Endothelial cell of umbilical vein (primary cell): ENCODE measurements around the gene ELMOD3. TPM values are rescaled to one million over a fixed set of nuclear protein-coding genes. Genes with fewer than 3 reads are reported as not detected.

Source experiments
- BruUV-seq: library from RNA; stranded (reverse); fragments of 400-500 nt; replicated peaks from 2 replicates; lab custom pipeline; 2021; lab: Mats Ljungman, UMichigan
- CTCF ChIA-PET: fragments of 300-600, 350-600 bp; sonication (Branson Sonifier 250); formaldehyde crosslinking; loops from one replicate; lab custom pipeline; 2021; ENCODE audit warnings: antibody characterized with exemption, inconsistent platforms; lab: Charles Lee
- POLR2A ChIA-PET: fragments of 300-600, 350-600 bp; sonication (Branson Sonifier 250); formaldehyde crosslinking; loops from one replicate; lab custom pipeline; 2021; ENCODE audit warnings: antibody characterized with exemption, inconsistent platforms; lab: Charles Lee
- DNase-seq: peaks from one replicate; pipeline ENCODE4 v3.0.0-alpha.2; 2011; ENCODE audit warnings: low read depth, low spot score
- FAIRE-seq: peaks from 2 replicates; lab custom pipeline; 2011; peaks lifted over from hg19 to GRCh38; lab: Jason Lieb, UNC
- H2AFZ ChIP-seq: 2 replicates; pipeline ENCODE4 v1.6.0; 2012; ENCODE audit warnings: low read depth, low read length, control low read depth, inconsistent platforms
- H3K27ac ChIP-seq: 2 replicates; pipeline ENCODE4 v1.5.1; 2011; ENCODE audit warnings: low read depth, mild to moderate bottlenecking, control low read depth, low read length, moderate library complexity; ENCODE audit not compliant: insufficient read depth
- H3K27me3 ChIP-seq, 2 experiments: 2 replicates each; pipeline versions ENCODE4 v1.6.0 to v1.6.1; 2011; ENCODE audit warnings: low read length in 2 of 2, mixed read lengths in 1 of 2; ENCODE audit not compliant: control insufficient read depth in 2 of 2, insufficient read depth in 2 of 2
- H3K36me3 ChIP-seq, 2 experiments: 2 replicates in 1 of 2; 3 replicates in 1 of 2; pipeline ENCODE4 v1.5.1; 2011; ENCODE audit warnings: low read length in 2 of 2, mild to moderate bottlenecking in 1 of 2, moderate library complexity in 1 of 2; ENCODE audit not compliant: control insufficient read depth in 2 of 2, insufficient read depth in 2 of 2; ENCODE audit errors: extremely low read depth in 1 of 2
- H3K4me1 ChIP-seq: 3 replicates; pipeline ENCODE4 v1.5.1; 2011; ENCODE audit warnings: mild to moderate bottlenecking, low read length; ENCODE audit not compliant: control insufficient read depth, insufficient read depth; ENCODE audit errors: extremely low read depth
- H3K4me2 ChIP-seq: 2 replicates; pipeline ENCODE4 v1.6.1; 2011; ENCODE audit warnings: low read length, control low read depth, mixed read lengths; ENCODE audit not compliant: insufficient read depth
- H3K4me3 ChIP-seq, 3 experiments: fragments of 200-600 bp in 1 of 3; sonication (generic), shearing (Covaris generic) in 1 of 3; replicated peaks in 1 of 3; 2 replicates each; pipeline ENCODE4 v1.5.1; 2011 to 2016; ENCODE audit warnings: control low read depth in 3 of 3, low read length in 3 of 3, mild to moderate bottlenecking in 2 of 3, inconsistent platforms in 1 of 3, low read depth in 1 of 3, moderate library complexity in 1 of 3; ENCODE audit not compliant: insufficient read depth in 1 of 3
- H3K79me2 ChIP-seq: 2 replicates; pipeline ENCODE4 v1.6.0; 2012; ENCODE audit warnings: low read length, inconsistent platforms; ENCODE audit not compliant: control insufficient read depth, insufficient read depth
- H3K9ac ChIP-seq: replicated peaks from 2 replicates; pipeline ENCODE3; 2011; ENCODE audit warnings: low read length, control low read depth; ENCODE audit not compliant: insufficient read depth; ENCODE audit errors: extremely low read depth
- H3K9me1 ChIP-seq: replicated peaks from 3 replicates; pipeline ENCODE4 v1.6.0; 2011; ENCODE audit warnings: mild to moderate bottlenecking, low read length; ENCODE audit not compliant: control insufficient read depth, insufficient read depth; ENCODE audit errors: extremely low read depth
- H3K9me3 ChIP-seq: replicated peaks from 2 replicates; pipeline ENCODE4 v1.5.1; 2012; ENCODE audit warnings: low read length, inconsistent platforms; ENCODE audit not compliant: control insufficient read depth, insufficient read depth
- H4K20me1 ChIP-seq: replicated peaks from 2 replicates; pipeline ENCODE3; 2011; ENCODE audit warnings: mild to moderate bottlenecking, low read length; ENCODE audit not compliant: control insufficient read depth, insufficient read depth; ENCODE audit errors: extremely low read depth
- CTCF ChIP-seq, 2 donors: IDR thresholded peaks; 1 replicate in 1 of 2; 2 replicates in 1 of 2; pipeline ENCODE4 v1.5.1; 2011; ENCODE audit warnings: low read length in 2 of 2, mild to moderate bottlenecking in 2 of 2, moderate library complexity in 2 of 2, control low read depth in 1 of 2, inconsistent platforms in 1 of 2, low read depth in 1 of 2; ENCODE audit not compliant: insufficient read depth in 1 of 2; ENCODE audit errors: extremely low read depth in 1 of 2
- EZH2 ChIP-seq: IDR thresholded peaks from 2 replicates; pipeline ENCODE4 v1.6.1; 2012; ENCODE audit warnings: borderline replicate concordance, low read depth, mild to moderate bottlenecking, moderate library complexity, low read length, inconsistent platforms; ENCODE audit not compliant: severe bottlenecking
- FOS ChIP-seq: IDR thresholded peaks from 2 replicates; pipeline ENCODE4 v1.6.1; 2011; ENCODE audit warnings: mild to moderate bottlenecking, low read length, moderate library complexity, borderline replicate concordance; ENCODE audit not compliant: insufficient read depth
- GATA2 ChIP-seq: IDR thresholded peaks from 2 replicates; pipeline ENCODE4 v1.7.0; 2011; ENCODE audit warnings: low read depth, mild to moderate bottlenecking, moderate library complexity, mixed read lengths, low read length; ENCODE audit not compliant: insufficient read length, insufficient read depth
- JUN ChIP-seq: IDR thresholded peaks from 2 replicates; pipeline ENCODE4 v1.6.1; 2011; ENCODE audit warnings: borderline replicate concordance, low read depth; ENCODE audit not compliant: insufficient read length, insufficient read depth
- MAX ChIP-seq: IDR thresholded peaks from 2 replicates; pipeline ENCODE4 v1.6.1; 2011; ENCODE audit not compliant: insufficient read depth, insufficient read length
- MYC ChIP-seq: IDR thresholded peaks from one replicate; pipeline ENCODE4 v1.6.1; 2011; ENCODE audit warnings: mild to moderate bottlenecking, low read depth, low read length
- POLR2A ChIP-seq: IDR thresholded peaks from 2 replicates; pipeline ENCODE4 v1.6.1; 2012; ENCODE audit warnings: low read depth, mild to moderate bottlenecking, control low read depth, low read length
- POLR2AphosphoS5 ChIP-seq: IDR thresholded peaks from 2 replicates; pipeline ENCODE4 v1.6.1; 2012; ENCODE audit warnings: low read depth, mild to moderate bottlenecking, control low read depth, low read length, moderate library complexity; ENCODE audit not compliant: insufficient read depth
- dilution Hi-C: fragments of 300-500 bp; cut with MboI; formaldehyde crosslinking; loops from one replicate; pipeline ENCODE4 v1.15.0; 2019; ENCODE audit warnings: low sequenced_read_pairs; ENCODE audit not compliant: extremely low pct_ligation_motif_present
- intact Hi-C: fragments of 100-400 bp; cut with micrococcal nuclease; formaldehyde crosslinking; loops from one replicate; pipeline ENCODE4 v1.10.0; 2022
- polyA plus RNA-seq, 4 experiments: library from polyadenylated mRNA; depleted of rRNA in 3 of 4; stranded (reverse) in 3 of 4; unstranded in 1 of 4; fragments of >200 nt; gene quantifications; 2 replicates each; pipeline versions ENCODE4 v1.2.1 to v1.2.3, GENCODE V29; 2011 to 2012; ENCODE audit warnings: missing spikeins in 1 of 4
- total RNA-seq: library from RNA; stranded (reverse); gene quantifications from 2 replicates; pipeline ENCODE4 v1.2.3, GENCODE V29; 2021

ELMOD3 gene
- total and polyA plus RNA-seq, 2 donors (not counting 3 experiments of a cell fraction or from before 2014, with no cell fraction given), result 12.3 to 22.0 TPM

GRCh38 chr2:85387754-85388153, 33.2 kb downstream of the ELMOD3 start:
- H2AFZ ChIP-seq, result no peak overlapping the region
- FAIRE-seq (no peak), DNase-seq (no peak)
- intact Hi-C loops, result no loop called here
- peaks cover 3 to 11% of the 10 kb centered on the region in 2 experiments for H3K36me3 ChIP-seq
- TF ChIP-seq GATA2 (no peak), POLR2AphosphoS5 (no peak), EZH2 (no peak), POLR2A (no peak), MAX (no peak), JUN (no peak), CTCF (IDR thresholded peaks at IDR 0.05; ENCODE audit: extremely low read depth in 1 of 2, insufficient read depth in 1 of 2, low read depth in 1 of 2, low read length in 2 of 2) (no peak), FOS (no peak), MYC (no peak)
- H3K27ac ChIP-seq, result no peak overlapping the region
- dilution Hi-C loops, result no loop called here
- POLR2A ChIA-PET, result no interaction called here
- H3K9me3 ChIP-seq, result no peaks in the 10 kb centered on the region
- H4K20me1 ChIP-seq, result no peaks in the 10 kb centered on the region
- no peaks in the 10 kb centered on the region for H3K9me1 ChIP-seq
- CTCF ChIA-PET, result interaction anchor here (1.5 to 7.2 kb wide), 2 partner anchors 163 to 164 kb away, joined by 3 to 99 read pairs; no protein-coding TSS in a partner anchor
- BruUV-seq, result no TSS peak
- H3K4me3 ChIP-seq, result no peak overlapping the region
- H3K27me3 ChIP-seq, result no peaks in the 10 kb centered on the region
- no peaks in the 10 kb centered on the region for H3K79me2 ChIP-seq
- no peak overlapping the region for H3K9ac ChIP-seq
- H3K4me1 ChIP-seq, result no peaks in the 10 kb centered on the region
- H3K4me2 ChIP-seq, result no peak overlapping the region
